OCI-LY3 (cell line): Measurements from ENCODE around the gene PAXIP1.

ENCODE experiments used
- H2AFZ ChIP-seq: fragments of 200-600, 300-600 bp; shearing (Covaris generic); 2 replicates; pipeline ENCODE4 v1.6.0; 2014; ENCODE audit warnings: antibody characterized with exemption, low read depth, low read length
- H3K27ac ChIP-seq: fragments of 200-600, 300-600 bp; sonication (generic); 2 replicates; pipeline ENCODE4 v1.5.1; 2014; ENCODE audit warnings: mild to moderate bottlenecking, low read length, moderate library complexity, mixed read lengths
- H3K27me3 ChIP-seq: fragments of 200-600, 300-600 bp; sonication (generic); 2 replicates; pipeline ENCODE4 v1.6.1; 2014; ENCODE audit warnings: low read depth, low read length, mixed read lengths
- H3K36me3 ChIP-seq: fragments of 200-600, 300-600 bp; sonication (generic); replicated peaks from 2 replicates; pipeline ENCODE3; 2014; ENCODE audit warnings: low read depth, low read length, mixed read lengths
- H3K4me1 ChIP-seq: fragments of 300-600, 200-600 bp; sonication (generic); 2 replicates; pipeline ENCODE4 v1.6.1; 2014; ENCODE audit warnings: low read length, mixed read lengths
- H3K4me2 ChIP-seq: fragments of 200-600, 300-600 bp; sonication (generic); 2 replicates; pipeline ENCODE4 v1.6.1; 2014; ENCODE audit warnings: low read length, mixed read lengths
- H3K4me3 ChIP-seq: fragments of 300-600, 200-600 bp; sonication (generic); 2 replicates; pipeline ENCODE4 v1.5.1; 2014; ENCODE audit warnings: antibody characterized with exemption, mild to moderate bottlenecking, low read length, moderate library complexity
- H3K79me2 ChIP-seq: fragments of 300-600, 200-600 bp; shearing (Covaris generic); 2 replicates; pipeline ENCODE4 v1.6.1; 2014; ENCODE audit warnings: mild to moderate bottlenecking, low read length, mixed read lengths
- H3K9ac ChIP-seq: fragments of 300-600, 200-600 bp; shearing (Covaris generic); 2 replicates; pipeline ENCODE4 v1.6.0; 2014; ENCODE audit warnings: mild to moderate bottlenecking, low read length, moderate library complexity
- H3K9me3 ChIP-seq: fragments of 200-600, 300-600 bp; shearing (Covaris generic); 2 replicates; pipeline ENCODE4 v1.6.1; 2014; ENCODE audit warnings: low read length, mixed read lengths; ENCODE audit not compliant: insufficient read depth
- H4K20me1 ChIP-seq: fragments of 200-600, 300-600 bp; sonication (generic); 2 replicates; pipeline ENCODE4 v1.6.1; 2016; ENCODE audit warnings: low read length, mixed read lengths; ENCODE audit not compliant: insufficient read depth
- CTCF ChIP-seq: fragments of 200-600, 300-600 bp; sonication (generic); IDR thresholded peaks from 2 replicates; pipeline ENCODE4 v1.5.1; 2014; ENCODE audit warnings: antibody characterized with exemption, low read length, low read depth
- EZH2phosphoT487 ChIP-seq: fragments of 200-600 bp; shearing (Covaris generic); IDR thresholded peaks from 2 replicates; pipeline ENCODE4 v1.6.1; 2018; ENCODE audit warnings: antibody characterized with exemption, mixed run types, low read depth

Gene PAXIP1

GRCh38 chr7:154912871-154913637, 89.9 kb downstream of the PAXIP1 start:
- Histone ChIP-seq H3K9ac (no peak overlapping the region), H3K9me3 (0 out of 2 replicates have a peak, but pooled peaks cover 3% of the 10 kb centered on the region), H3K4me1 (no peaks in the 10 kb centered on the region), H4K20me1 (no peaks in the 10 kb centered on the region), H3K36me3 (no peaks in the 10 kb centered on the region), H3K79me2 (no peaks in the 10 kb centered on the region), H3K4me2 (no peak overlapping the region), H2AFZ (no peak overlapping the region), H3K27me3 (peaks cover 6% of the 10 kb centered on the region; the same call in 1 of the 2 replicates), H3K27ac (no peak overlapping the region), H3K4me3 (no peak overlapping the region)
- TF ChIP-seq EZH2phosphoT487 (no peak), CTCF (no peak)

GRCh38 chr7:154911862-154912455, 91.0 kb downstream of the PAXIP1 start:
- Histone ChIP-seq H3K9me3 (0 out of 2 replicates have a peak, but pooled peaks cover 3% of the 10 kb centered on the region), H3K4me1 (no peaks in the 10 kb centered on the region)

GRCh38 chr7:154911411-154911810, 91.5 kb downstream of the PAXIP1 start:
- Histone ChIP-seq H3K27me3 (peaks cover 6% of the 10 kb centered on the region; the same call in 1 of the 2 replicates), H3K79me2 (no peaks in the 10 kb centered on the region), H4K20me1 (no peaks in the 10 kb centered on the region), H3K27ac (no peak overlapping the region), H3K9me3 (0 out of 2 replicates have a peak, but pooled peaks cover 3% of the 10 kb centered on the region), H3K36me3 (no peaks in the 10 kb centered on the region), H3K4me1 (no peaks in the 10 kb centered on the region), H3K4me2 (no peak overlapping the region), H3K9ac (no peak overlapping the region), H3K4me3 (no peak overlapping the region), H2AFZ (no peak overlapping the region)
- no peak for TF ChIP-seq CTCF
- TF ChIP-seq EZH2phosphoT487 = no peak

More at GRCh38 chr7:154911862-154912455, 91.0 kb downstream of the PAXIP1 start:
- Histone ChIP-seq H4K20me1 (no peaks in the 10 kb centered on the region), H3K79me2 (no peaks in the 10 kb centered on the region), H3K27ac (no peak overlapping the region), H3K4me2 (no peak overlapping the region), H3K9ac (no peak overlapping the region), H2AFZ (no peak overlapping the region), H3K27me3 (peaks cover 6% of the 10 kb centered on the region; the same call in 1 of the 2 replicates), H3K4me3 (no peak overlapping the region), H3K36me3 (no peaks in the 10 kb centered on the region)
- TF ChIP-seq EZH2phosphoT487 (no peak), CTCF (no peak)

GRCh38 chr7:154910977-154911376, 91.9 kb downstream of the PAXIP1 start:
- no peak for TF ChIP-seq EZH2phosphoT487
- TF ChIP-seq CTCF = no peak
- Histone ChIP-seq H3K9me3 (0 out of 2 replicates have a peak, but pooled peaks cover 3% of the 10 kb centered on the region), H3K27ac (no peak overlapping the region), H3K27me3 (peaks cover 6% of the 10 kb centered on the region; the same call in 1 of the 2 replicates), H3K79me2 (no peaks in the 10 kb centered on the region), H3K4me2 (no peak overlapping the region), H3K4me1 (no peaks in the 10 kb centered on the region), H2AFZ (no peak overlapping the region), H4K20me1 (no peaks in the 10 kb centered on the region), H3K9ac (no peak overlapping the region), H3K36me3 (no peaks in the 10 kb centered on the region), H3K4me3 (no peak overlapping the region)
